SK-N-SH treated with all-trans-retinoic acid at 6 μM for 48 hours (cell line): Measurements from ENCODE around the gene DAB2IP.

ENCODE experiments used
- OSR1 ChIP-seq: fragments of 250-450 bp; sonication (Bioruptor Pico); IDR thresholded peaks from 2 replicates; pipeline ENCODE4 v1.8.0; 2022; ENCODE audit warnings: moderate library complexity, mild to moderate bottlenecking, inconsistent platforms
- PATZ1 ChIP-seq: fragments of 250-450 bp; sonication (Bioruptor Pico); IDR thresholded peaks from 2 replicates; pipeline ENCODE4 v1.8.0; 2020; ENCODE audit warnings: mild to moderate bottlenecking, moderate library complexity, borderline replicate concordance
- RARB ChIP-seq: fragments of 250-450 bp; sonication (Bioruptor Pico); IDR thresholded peaks from 2 replicates; pipeline ENCODE4 v1.8.0; 2021; ENCODE audit warnings: mild to moderate bottlenecking, moderate library complexity
- TOX ChIP-seq: fragments of 250-450 bp; sonication (Bioruptor Pico); IDR thresholded peaks from 2 replicates; pipeline ENCODE4 v1.8.0; 2021; ENCODE audit warnings: mild to moderate bottlenecking, moderate library complexity, borderline replicate concordance

GRCh38 chr9:121781145-121781548 is 129.7 kb downstream of the DAB2IP start:
- TF ChIP-seq TOX (CRISPR knock-in tag): no peak
- no peak for TF ChIP-seq OSR1 (CRISPR knock-in tag)
- TF ChIP-seq PATZ1 (CRISPR knock-in tag): no peak
- TF ChIP-seq RARB (CRISPR knock-in tag): no peak
